SK-N-SH (cell line): Measurements from ENCODE around the gene ETFA.
A peak's percentile ranks its signal among the peaks of the same experiment; 100 is the strongest.

Experiments used
- CTCF ChIP-seq: fragments of 200-600 bp; sonication (generic); IDR thresholded peaks from 2 replicates; pipeline ENCODE4 v1.6.1; 2017; ENCODE audit warnings: antibody characterized with exemption, mild to moderate bottlenecking, moderate library complexity
- EP300 ChIP-seq, 2 experiments: IDR thresholded peaks; 2 replicates each; pipeline versions ENCODE4 v1.4.0 to v1.6.1; 2012; ENCODE audit warnings: borderline replicate concordance in 1 of 2, low read depth in 1 of 2, low read length in 1 of 2
- EZH2phosphoT487 ChIP-seq: fragments of 200-600 bp; sonication (generic); IDR thresholded peaks from 2 replicates; pipeline ENCODE4 v1.6.1; 2017; ENCODE audit warnings: low read depth, mixed run types, mild to moderate bottlenecking, antibody characterized with exemption, moderate library complexity, borderline replicate concordance
- FOXJ3 ChIP-seq: sonication (generic); formaldehyde crosslinking; IDR thresholded peaks from 2 replicates; pipeline ENCODE4 v1.5.1; 2020; ENCODE audit warnings: mild to moderate bottlenecking, missing genetic modification reagents
- GABPA ChIP-seq: IDR thresholded peaks from 2 replicates; pipeline ENCODE4 v1.4.0; 2012; ENCODE audit warnings: low read depth, mild to moderate bottlenecking
- JUND ChIP-seq: IDR thresholded peaks from 2 replicates; pipeline ENCODE4 v1.4.0; 2012
- MAX ChIP-seq: IDR thresholded peaks from 2 replicates; pipeline ENCODE4 v1.4.0; 2012; ENCODE audit warnings: low read depth
- MXI1 ChIP-seq: IDR thresholded peaks from 2 replicates; pipeline ENCODE4 v1.6.1; 2012; ENCODE audit warnings: mild to moderate bottlenecking, low read depth, low read length, improper control_type of control experiment
- POLR2AphosphoS5 ChIP-seq: IDR thresholded peaks from 2 replicates; pipeline ENCODE4 v1.6.1; 2012; ENCODE audit warnings: low read depth, low read length
- RAD21 ChIP-seq: IDR thresholded peaks from 2 replicates; pipeline ENCODE4 v1.6.1; 2012; ENCODE audit warnings: mild to moderate bottlenecking, low read length
- SMC3 ChIP-seq: IDR thresholded peaks from 2 replicates; pipeline ENCODE4 v1.6.1; 2012; ENCODE audit warnings: low read depth, low read length, improper control_type of control experiment
- TF ChIP-seq, protein P1 (sequence below): fragments of 150-350 bp; IDR thresholded peaks from 2 replicates; pipeline ENCODE4 v1.6.1; 2017; ENCODE audit warnings: antibody characterized with exemption, low read length, low read depth, borderline replicate concordance

- TF ChIP-seq POLR2AphosphoS5 (0 out of 2 replicates have a peak, but pooled peaks have one; percentile 23), EZH2phosphoT487 (no peak), CTCF (no peak), RAD21 (no peak), MXI1 (no peak), MAX (no peak), EP300 (IDR thresholded peaks at IDR 0.05; ENCODE audit: borderline replicate concordance in 1 of 2, low read depth in 1 of 2, low read length in 1 of 2) (peak in 1 of 2 experiments; percentile 19; a peak in 1 of 4 replicates), GABPA (no peak), JUND (peak; percentile 47; the same call in 1 of the 2 replicates), FOXJ3 (CRISPR knock-in tag) (no peak), SMC3 (no peak)
- TF ChIP-seq, protein P1, sequence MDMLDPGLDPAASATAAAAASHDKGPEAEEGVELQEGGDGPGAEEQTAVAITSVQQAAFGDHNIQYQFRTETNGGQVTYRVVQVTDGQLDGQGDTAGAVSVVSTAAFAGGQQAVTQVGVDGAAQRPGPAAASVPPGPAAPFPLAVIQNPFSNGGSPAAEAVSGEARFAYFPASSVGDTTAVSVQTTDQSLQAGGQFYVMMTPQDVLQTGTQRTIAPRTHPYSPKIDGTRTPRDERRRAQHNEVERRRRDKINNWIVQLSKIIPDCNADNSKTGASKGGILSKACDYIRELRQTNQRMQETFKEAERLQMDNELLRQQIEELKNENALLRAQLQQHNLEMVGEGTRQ = no peak
These were observed 127.2 kb downstream of the ETFA start for GRCh38 chr15:76183930-76184649.
